ENCODE results near the gene LAMC2. TPM values are rescaled to one million over a fixed set of nuclear protein-coding genes. Genes with fewer than 3 reads are reported as not detected.

Gene LAMC2
- total RNA-seq, 1 experiment from 2014 or later, result 884 TPM

DNA sequence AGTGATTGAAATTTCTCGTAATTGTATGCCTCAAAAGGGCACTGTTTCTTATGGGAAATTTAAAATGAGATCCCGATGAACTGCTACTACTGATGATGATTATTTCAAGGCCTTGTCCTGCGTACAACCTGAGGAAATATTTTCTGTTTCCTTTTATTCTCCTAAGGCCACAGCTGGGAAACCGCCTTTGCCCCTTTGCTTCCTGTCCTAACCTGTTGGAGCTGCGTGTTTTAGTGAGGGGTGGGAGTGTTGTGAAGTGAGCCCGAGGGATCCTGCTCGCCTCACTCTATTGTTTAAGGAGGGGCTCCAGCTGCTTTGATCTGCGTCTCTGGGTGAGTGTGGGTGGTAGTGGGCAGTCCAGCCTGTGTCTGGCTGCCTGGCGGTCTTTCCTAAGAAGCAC is 14.4 kb downstream of the LAMC2 start:
- intact Hi-C loops (cut with micrococcal nuclease), result no loop called here
- Mint-ChIP-seq H3K36me3 (ENCODE audit: insufficient read depth, unreplicated experiment) (peaks cover 32% of the 10 kb centered on the region), H3K27me3 (ENCODE audit: insufficient read depth, unreplicated experiment) (no peaks in the 10 kb centered on the region), H3K27ac (ENCODE audit: low read depth, unreplicated experiment) (peak overlapping the region; percentile 85), H3K4me1 (ENCODE audit: insufficient read depth, unreplicated experiment) (peaks cover 46% of the 10 kb centered on the region), H3K9me3 (ENCODE audit: unreplicated experiment) (no peaks in the 10 kb centered on the region), H3K4me3 (ENCODE audit: unreplicated experiment) (no peak overlapping the region)
- TF ChIP-seq, protein P1, sequence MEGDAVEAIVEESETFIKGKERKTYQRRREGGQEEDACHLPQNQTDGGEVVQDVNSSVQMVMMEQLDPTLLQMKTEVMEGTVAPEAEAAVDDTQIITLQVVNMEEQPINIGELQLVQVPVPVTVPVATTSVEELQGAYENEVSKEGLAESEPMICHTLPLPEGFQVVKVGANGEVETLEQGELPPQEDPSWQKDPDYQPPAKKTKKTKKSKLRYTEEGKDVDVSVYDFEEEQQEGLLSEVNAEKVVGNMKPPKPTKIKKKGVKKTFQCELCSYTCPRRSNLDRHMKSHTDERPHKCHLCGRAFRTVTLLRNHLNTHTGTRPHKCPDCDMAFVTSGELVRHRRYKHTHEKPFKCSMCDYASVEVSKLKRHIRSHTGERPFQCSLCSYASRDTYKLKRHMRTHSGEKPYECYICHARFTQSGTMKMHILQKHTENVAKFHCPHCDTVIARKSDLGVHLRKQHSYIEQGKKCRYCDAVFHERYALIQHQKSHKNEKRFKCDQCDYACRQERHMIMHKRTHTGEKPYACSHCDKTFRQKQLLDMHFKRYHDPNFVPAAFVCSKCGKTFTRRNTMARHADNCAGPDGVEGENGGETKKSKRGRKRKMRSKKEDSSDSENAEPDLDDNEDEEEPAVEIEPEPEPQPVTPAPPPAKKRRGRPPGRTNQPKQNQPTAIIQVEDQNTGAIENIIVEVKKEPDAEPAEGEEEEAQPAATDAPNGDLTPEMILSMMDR (IDR thresholded peaks at IDR 0.05; ENCODE audit: unreplicated experiment), result no peak
- DNase-seq (ENCODE audit: unreplicated experiment), result no peak
- ChIA-PET POLR2A (interaction anchor here (0.7 to 1.3 kb wide), 3 partner anchors 22 to 1705 kb away, joined by 3 read pairs; no protein-coding TSS in a partner anchor), CTCF (interaction anchor here (0.7 to 1.0 kb wide), 2 partner anchors 9 to 284 kb away, joined by 3 to 5 read pairs; no protein-coding TSS in a partner anchor)
- BruUV-seq (replicated peaks), result no TSS peak

DNA sequence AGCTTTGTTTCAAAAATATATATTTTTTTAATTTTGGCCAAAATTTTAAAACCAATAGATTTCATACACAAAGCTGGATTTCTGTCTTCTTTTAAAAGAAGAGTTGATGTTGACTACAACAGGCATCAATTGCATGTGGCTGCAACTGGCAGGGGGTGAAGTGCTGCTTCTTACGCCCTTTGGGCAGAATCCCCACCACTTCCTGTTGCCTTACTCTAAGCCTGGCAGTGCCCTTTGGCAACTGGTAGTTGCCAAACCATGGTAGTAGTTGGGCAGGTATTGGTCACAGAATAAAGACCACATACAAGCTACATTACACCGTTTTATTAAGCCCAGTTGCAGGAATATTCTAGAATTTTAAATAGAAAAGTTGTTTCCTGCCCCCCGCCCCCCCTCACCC is 17.0 kb downstream of the LAMC2 start:
- Mint-ChIP-seq H3K9me3 (ENCODE audit: unreplicated experiment) (no peaks in the 10 kb centered on the region), H3K27me3 (ENCODE audit: insufficient read depth, unreplicated experiment) (no peaks in the 10 kb centered on the region), H3K4me3 (ENCODE audit: unreplicated experiment) (no peak overlapping the region), H3K4me1 (ENCODE audit: insufficient read depth, unreplicated experiment) (peaks cover 48% of the 10 kb centered on the region), H3K27ac (ENCODE audit: low read depth, unreplicated experiment) (peak overlapping the region; percentile 85), H3K36me3 (ENCODE audit: insufficient read depth, unreplicated experiment) (peaks cover 21% of the 10 kb centered on the region)
- POLR2A ChIA-PET, result interaction anchor here (1.3 to 12.6 kb wide), 5 partner anchors 10 to 78 kb away, joined by 3 to 151 read pairs (median 32); partner anchors contain the start of gene LAMC2
- no peak for DNase-seq (ENCODE audit: unreplicated experiment)
- intact Hi-C loops (cut with micrococcal nuclease), result no loop called here
- CTCF ChIA-PET, result interaction anchor here (0.7 to 1.5 kb wide), 2 partner anchors 18 to 77 kb away, joined by 3 to 5 read pairs; no protein-coding TSS in a partner anchor
- TF ChIP-seq, protein P1 (IDR thresholded peaks at IDR 0.05; ENCODE audit: unreplicated experiment), result no peak
- no TSS peak for BruUV-seq (replicated peaks)

DNA sequence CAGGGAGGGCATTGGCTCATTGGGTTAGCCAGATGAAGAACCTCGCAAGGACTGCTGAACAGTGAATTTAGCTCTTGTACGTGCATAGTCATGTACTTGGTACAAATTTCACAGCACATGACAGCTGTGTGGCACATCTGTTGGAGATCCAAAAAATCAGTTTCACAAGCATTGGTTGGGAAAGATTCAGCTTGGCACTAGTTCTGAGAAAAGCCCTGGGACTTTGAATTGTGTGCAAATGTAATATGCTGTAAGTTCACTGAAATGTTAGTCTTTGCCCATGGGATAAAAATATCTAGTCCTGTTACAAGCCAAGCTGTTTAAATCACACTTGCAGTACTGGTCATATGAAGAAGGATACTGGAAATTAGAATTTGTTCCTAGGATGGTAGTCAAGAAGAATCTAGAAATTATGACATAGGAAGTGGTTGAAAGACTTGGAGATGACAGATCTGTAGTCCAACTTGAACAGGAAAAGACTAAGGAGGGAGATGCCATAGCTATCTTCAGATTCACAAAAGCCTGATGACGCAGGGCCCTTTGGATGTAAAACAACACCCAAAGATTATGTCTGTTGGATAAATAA is 19.2 kb downstream of the LAMC2 start:
- POLR2A ChIA-PET, result interaction anchor here (0.6 to 12.6 kb wide), 28 partner anchors 8 to 265 kb away, joined by 3 to 151 read pairs (median 5); partner anchors contain the start of gene LAMC2

DNA sequence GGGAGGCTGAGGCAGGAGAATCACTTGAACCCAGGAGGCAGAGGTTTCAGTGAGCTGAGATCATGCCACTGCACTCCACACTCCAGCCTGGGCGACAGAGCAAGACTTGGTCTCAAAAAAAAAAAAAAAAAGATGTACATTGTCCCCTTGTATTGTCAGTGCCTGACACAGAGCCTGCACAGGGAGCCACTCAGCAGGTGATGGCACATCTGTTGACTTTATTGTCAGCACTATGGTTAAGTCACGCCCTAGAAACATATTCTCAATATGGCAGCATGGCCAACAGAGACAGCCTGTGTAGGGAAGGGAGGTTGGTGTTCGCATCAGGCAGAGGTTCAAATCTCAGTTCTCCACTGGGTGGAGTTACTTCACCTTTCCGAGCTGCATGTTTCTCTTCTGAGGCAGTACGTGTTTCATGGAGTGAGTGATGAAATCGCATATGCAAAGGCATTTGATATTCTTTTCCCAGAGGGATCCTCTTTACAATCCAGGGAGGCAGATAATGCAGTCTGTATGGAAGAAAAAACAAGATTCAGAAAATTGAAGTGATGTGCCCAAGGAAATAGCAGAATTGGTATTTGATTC is 20.6 kb downstream of the LAMC2 start:
- no peaks in the 10 kb centered on the region for H3K9me3 Mint-ChIP-seq (ENCODE audit: unreplicated experiment)
- CTCF ChIA-PET, result interaction anchor here (0.7 to 2.3 kb wide), 2 partner anchors 21 to 244 kb away, joined by 3 to 9 read pairs; no protein-coding TSS in a partner anchor
- H3K27me3 Mint-ChIP-seq (ENCODE audit: insufficient read depth, unreplicated experiment), result no peaks in the 10 kb centered on the region
- peaks cover 34% of the 10 kb centered on the region for H3K4me1 Mint-ChIP-seq (ENCODE audit: insufficient read depth, unreplicated experiment)
- H3K27ac Mint-ChIP-seq (ENCODE audit: low read depth, unreplicated experiment), result peak overlapping the region; percentile 27
- POLR2A ChIA-PET, result interaction anchor here (1.4 to 12.6 kb wide), 11 partner anchors 12 to 242 kb away, joined by 6 to 151 read pairs (median 19); partner anchors contain the start of gene LAMC2
- no TSS peak for BruUV-seq (replicated peaks)
- intact Hi-C loops (cut with micrococcal nuclease), result no loop called here
- peaks cover 29% of the 10 kb centered on the region for H3K36me3 Mint-ChIP-seq (ENCODE audit: insufficient read depth, unreplicated experiment)
- TF ChIP-seq, protein P1 (IDR thresholded peaks at IDR 0.05; ENCODE audit: unreplicated experiment), result no peak
- no peak for DNase-seq (ENCODE audit: unreplicated experiment)
- no peak overlapping the region for H3K4me3 Mint-ChIP-seq (ENCODE audit: unreplicated experiment)

More for the DNA sequence above, 19.2 kb downstream of the LAMC2 start:
- H3K4me3 Mint-ChIP-seq (ENCODE audit: unreplicated experiment), result no peak overlapping the region
- DNase-seq (ENCODE audit: unreplicated experiment), result peak; percentile 42
- CTCF ChIA-PET, result interaction anchor here (0.7 to 2.3 kb wide), 14 partner anchors 13 to 243 kb away, joined by 3 to 9 read pairs (median 6); no protein-coding TSS in a partner anchor
- H3K9me3 Mint-ChIP-seq (ENCODE audit: unreplicated experiment), result no peaks in the 10 kb centered on the region
- BruUV-seq (replicated peaks), result no TSS peak
- intact Hi-C loops (cut with micrococcal nuclease), result no loop called here
- no peaks in the 10 kb centered on the region for H3K27me3 Mint-ChIP-seq (ENCODE audit: insufficient read depth, unreplicated experiment)
- TF ChIP-seq, protein P1 (IDR thresholded peaks at IDR 0.05; ENCODE audit: unreplicated experiment), result no peak
- H3K27ac Mint-ChIP-seq (ENCODE audit: low read depth, unreplicated experiment), result peak overlapping the region; percentile 85
- H3K36me3 Mint-ChIP-seq (ENCODE audit: insufficient read depth, unreplicated experiment), result peaks cover 29% of the 10 kb centered on the region
- peaks cover 43% of the 10 kb centered on the region for H3K4me1 Mint-ChIP-seq (ENCODE audit: insufficient read depth, unreplicated experiment)

All from MCF 10A (cell line).